Upper lobe of left lung (tissue), 6 donors: Measurements from ENCODE around the gene GLI1. TPM values are rescaled to one million over a fixed set of nuclear protein-coding genes. Genes with fewer than 3 reads are reported as not detected.
A peak's percentile ranks its signal among the peaks of the same experiment; 100 is the strongest.

Source experiments
- ATAC-seq, 2 donors: fragments of 200-7000 bp; cut with Tn5 transposase; one replicate each; pipeline ENCODE4 v1.9.1; 2022; ENCODE audit warnings: mild to moderate bottlenecking in 2 of 2, moderate library complexity in 2 of 2; ENCODE audit not compliant: low FRiP score in 2 of 2
- DNase-seq, 2 donors: peaks; one replicate each; pipeline ENCODE4 v3.0.0-alpha.2; 2019 to 2020
- H3K27ac ChIP-seq, 4 donors: fragments of 200-600 bp; sonication (generic); one replicate each; pipeline ENCODE4 v1.5.1; 2016 to 2019
- H3K27me3 ChIP-seq, 4 donors: fragments of 200-600 bp; sonication (generic); one replicate each; pipeline ENCODE4 v1.5.1; 2017 to 2019
- H3K36me3 ChIP-seq, 4 donors: fragments of 200-600 bp; sonication (generic); one replicate each; pipeline ENCODE4 v1.5.1; 2016 to 2019
- H3K4me1 ChIP-seq, 4 donors: fragments of 200-600 bp; sonication (generic); one replicate each; pipeline ENCODE4 v1.5.1; 2018 to 2019
- H3K4me3 ChIP-seq, 4 donors: fragments of 200-600 bp; sonication (generic); one replicate each; pipeline ENCODE4 v1.5.1; 2017 to 2019; ENCODE audit warnings: mild to moderate bottlenecking in 2 of 4, moderate library complexity in 1 of 4
- H3K9me3 ChIP-seq, 4 donors: fragments of 200-600 bp; sonication (generic); one replicate each; pipeline ENCODE4 v1.5.1; 2018 to 2019
- CTCF ChIP-seq, 6 experiments: fragments of 450-650 bp in 4 of 6; fragments of 200-600 bp in 2 of 6; sonication (generic) in 2 of 6; IDR thresholded peaks; one replicate each; pipeline ENCODE4 v1.5.1; 2016 to 2019; ENCODE audit warnings: antibody characterized with exemption in 6 of 6
- EP300 ChIP-seq, 4 donors: sonication (generic); formaldehyde crosslinking; IDR thresholded peaks; one replicate each; pipeline ENCODE4 v1.5.1; 2017; ENCODE audit warnings: antibody characterized with exemption in 4 of 4, control low read depth in 2 of 4
- POLR2A ChIP-seq, 4 donors: fragments of 450-650 bp; IDR thresholded peaks; one replicate each; pipeline ENCODE4 v1.5.1; 2016 to 2017; ENCODE audit warnings: antibody characterized with exemption in 4 of 4, mild to moderate bottlenecking in 2 of 4
- POLR2AphosphoS5 ChIP-seq, 2 donors: sonication (generic); formaldehyde crosslinking; IDR thresholded peaks; one replicate each; pipeline ENCODE4 v1.5.1; 2017; ENCODE audit warnings: antibody characterized with exemption in 2 of 2
- WGBS, 2 donors: methylation state at CpG; one replicate each; pipeline ENCODE4 v1.1.5; 2017 to 2018; 5-methylcytosine and 5-hydroxymethylcytosine counted together
- small RNA-seq, 4 donors: library from RNA; depleted of rRNA; stranded (forward); fragments of <200 nt; gene quantifications; one replicate each; pipeline ENCODE3, GENCODE V24; 2016
- total RNA-seq, 6 donors: library from RNA; depleted of rRNA in 4 of 6; stranded (reverse); fragments of >200 nt in 4 of 6; gene quantifications; one replicate each; pipeline versions ENCODE4 v1.1.0 to v1.2.1, GENCODE V29; 2016 to 2021
- donor health status: DM: no; HTN: no; CAD: no; lungs with moderate emphysema.
- donor health status: DM: no; HTN: yes; CAD: no; lungs with severe emphysema.

GLI1 gene
- total RNA-seq, 6 donors from 2014 or later, result 0.69 to 3.0 (median 1.5) TPM; not detected in 2

- ATAC-seq, result no peak
- peak overlapping the region in 3 of 4 donors; percentile 79 to 94 (median 79) for H3K4me3 ChIP-seq
- no peaks in the 10 kb centered on the region for H3K9me3 ChIP-seq
- peaks cover 16 to 47% (median 32%) of the 10 kb centered on the region in 4 donors for H3K36me3 ChIP-seq
- peaks cover 50 to 77% (median 58%) of the 10 kb centered on the region in 4 donors for H3K4me1 ChIP-seq
- 44 to 54% methylated on average over 17 of the region's 17 CpGs for WGBS, 2 donors
- TF ChIP-seq POLR2AphosphoS5 (IDR thresholded peaks at IDR 0.05) (no peak), CTCF (IDR thresholded peaks at IDR 0.05) (no peak), EP300 (IDR thresholded peaks at IDR 0.05) (no peak), POLR2A (IDR thresholded peaks at IDR 0.05) (no peak)
- DNase-seq, result peak in 1 of 2 donors; percentile 64
- peak overlapping the region; percentile 96 to 99 (median 98) for H3K27ac ChIP-seq
- no peaks in the 10 kb centered on the region for H3K27me3 ChIP-seq
Observed at GRCh38 chr12:57521525-57522010, 62.0 kb downstream of the GLI1 start.

Small RNA genes within 50 kb of the gene (small RNA-seq; reads per million reads assigned to genes)
- gene MIR616 (0 to 0.07 (median 0) reads per million in 4 donors), gene RNU6-879P (0 reads per million in 4 donors)

Other genes with a start within 250 kb of the GLI1 start
- gene NXPH4, start 243.0 kb upstream of the GLI1 start, total RNA-seq, result under 1 TPM in 3 of 6 donors, not detected in 3; 0.20 to 0.94 (median 0.22) TPM
- 10 to 100 TPM; 37.9 to 92.0 (median 52.0) TPM for gene SHMT2, start 230.1 kb upstream of the GLI1 start, total RNA-seq
- 10 to 100 TPM in 1 of 6 donors, 1 to 10 TPM in 5; 4.3 to 10.5 (median 5.6) TPM for gene STAC3, start 208.6 kb upstream of the GLI1 start, total RNA-seq
- gene R3HDM2, start 28.7 kb upstream of the GLI1 start, total RNA-seq, result 10 to 100 TPM; 39.2 to 94.3 (median 59.2) TPM
- not detected for gene INHBC, start 25.0 kb upstream of the GLI1 start, total RNA-seq
- under 1 TPM in 1 of 6 donors, not detected in 5; 0.11 TPM for gene INHBE, start 4.5 kb upstream of the GLI1 start, total RNA-seq
- gene ARHGAP9, start 20.1 kb downstream of the GLI1 start, total RNA-seq, result 100 to 1,000 TPM in 1 of 6 donors, 10 to 100 TPM in 5; 29.2 to 131 (median 43.7) TPM
- gene MARS1, start 28.3 kb downstream of the GLI1 start, total RNA-seq, result 100 to 1,000 TPM in 3 of 6 donors, 10 to 100 TPM in 3; 73.9 to 189 (median 101) TPM
- gene DDIT3, start 60.7 kb downstream of the GLI1 start, total RNA-seq, result 10 to 100 TPM; 26.1 to 45.1 (median 33.1) TPM
- 100 to 1,000 TPM in 3 of 6 donors, 10 to 100 TPM in 3; 25.1 to 184 (median 94.7) TPM for gene MBD6, start 63.0 kb downstream of the GLI1 start, total RNA-seq
- 100 to 1,000 TPM in 4 of 6 donors, 10 to 100 TPM in 2; 83.1 to 145 (median 110) TPM for gene DCTN2, start 87.4 kb downstream of the GLI1 start, total RNA-seq
- under 1 TPM in 5 of 6 donors, not detected in 1; 0.06 to 0.39 (median 0.20) TPM for gene KIF5A, start 90.3 kb downstream of the GLI1 start, total RNA-seq
- 10 to 100 TPM; 13.4 to 56.7 (median 30.7) TPM for gene PIP4K2C, start 131.4 kb downstream of the GLI1 start, total RNA-seq
- gene DTX3, start 145.0 kb downstream of the GLI1 start, total RNA-seq, result 10 to 100 TPM; 12.8 to 44.0 (median 21.1) TPM
- gene ARHGEF25, start 151.7 kb downstream of the GLI1 start, total RNA-seq, result 10 to 100 TPM in 2 of 6 donors, 1 to 10 TPM in 4; 6.6 to 78.6 (median 8.2) TPM
- 1 to 10 TPM in 1 of 6 donors, under 1 TPM in 5; under 0.01 to 2.6 (median 0.80) TPM for gene B4GALNT1, start 173.4 kb downstream of the GLI1 start, total RNA-seq
- 100 to 1,000 TPM; 171 to 305 (median 278) TPM for gene OS9, start 234.3 kb downstream of the GLI1 start, total RNA-seq